Stimulated activated CD8-positive, alpha-beta memory T cell treated with anti-CD3 and anti-CD28 coated beads, Interleukin-15, amount 100 ng/mL, for 4 hours (primary cell): ENCODE results near the gene RAB34.

Source experiments
- DNase-seq, 2 donors: peaks; one replicate each; pipeline ENCODE4 v3.0.0-alpha.2; 2020; ENCODE audit warnings: low read depth in 2 of 2

RAB34 gene

DNA sequence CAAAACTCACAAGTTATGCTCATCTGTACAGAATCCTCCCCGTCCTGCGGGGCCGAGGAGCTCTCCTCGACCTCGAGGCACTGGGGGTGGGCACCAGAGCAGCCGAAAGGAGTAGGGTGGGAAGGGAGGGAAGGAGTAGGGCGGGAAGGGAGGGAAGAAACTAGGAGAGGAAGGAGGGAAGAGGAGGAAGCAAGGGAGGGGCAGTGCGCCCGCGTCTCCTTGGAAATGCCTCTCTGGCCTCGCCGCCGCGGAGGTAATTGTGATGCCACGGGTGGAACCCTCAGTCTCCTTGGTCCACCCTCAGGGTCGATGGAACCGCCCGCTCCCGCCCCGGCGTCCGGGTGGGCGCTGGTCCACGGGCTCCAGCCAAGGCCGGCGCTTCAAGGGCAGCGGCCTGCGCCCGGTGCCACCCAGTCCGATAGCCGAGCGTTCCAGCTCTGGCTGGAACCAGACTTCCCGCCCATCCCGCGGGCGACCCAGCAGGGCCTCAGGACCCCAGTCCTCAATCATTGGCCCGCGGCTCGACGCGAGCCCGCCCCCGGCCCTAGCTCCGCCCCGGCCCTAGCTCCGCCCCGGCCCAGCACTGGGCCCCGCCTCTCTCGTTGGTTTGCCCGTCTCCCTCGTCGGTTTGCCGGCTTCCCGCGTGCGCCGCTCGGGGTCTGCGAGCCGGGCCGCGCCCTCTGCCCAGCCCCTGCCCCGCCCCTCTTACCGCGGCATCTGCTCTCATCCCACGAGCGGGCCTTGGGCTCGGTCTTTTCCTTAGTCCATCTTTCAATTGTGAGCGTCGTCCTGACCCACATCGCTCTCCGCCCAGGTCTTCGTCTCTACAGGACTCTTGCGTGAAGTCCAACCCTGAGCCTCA is 6.6 kb downstream of the RAB34 start:
- DNase-seq: peak; percentile 74 to 75

DNA sequence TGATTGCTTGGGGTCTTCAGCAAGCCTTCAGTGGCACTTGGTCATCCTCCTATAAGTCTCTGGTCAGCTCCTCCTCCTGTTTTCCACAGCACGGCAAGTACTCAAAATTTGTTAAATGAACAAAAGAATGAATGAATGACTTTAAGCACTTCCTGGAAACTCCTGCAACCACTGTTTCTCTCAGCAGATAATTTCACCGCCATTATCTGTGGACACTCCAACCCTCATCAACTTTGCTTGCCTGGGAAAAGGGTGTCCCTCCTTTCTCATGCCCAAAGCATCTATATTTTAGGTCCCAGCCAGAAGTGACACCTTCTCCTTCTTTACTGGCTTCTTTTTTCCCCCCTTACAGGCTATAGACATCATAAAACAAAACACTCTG is 10.3 kb downstream of the RAB34 start:
- no peak for DNase-seq

DNA sequence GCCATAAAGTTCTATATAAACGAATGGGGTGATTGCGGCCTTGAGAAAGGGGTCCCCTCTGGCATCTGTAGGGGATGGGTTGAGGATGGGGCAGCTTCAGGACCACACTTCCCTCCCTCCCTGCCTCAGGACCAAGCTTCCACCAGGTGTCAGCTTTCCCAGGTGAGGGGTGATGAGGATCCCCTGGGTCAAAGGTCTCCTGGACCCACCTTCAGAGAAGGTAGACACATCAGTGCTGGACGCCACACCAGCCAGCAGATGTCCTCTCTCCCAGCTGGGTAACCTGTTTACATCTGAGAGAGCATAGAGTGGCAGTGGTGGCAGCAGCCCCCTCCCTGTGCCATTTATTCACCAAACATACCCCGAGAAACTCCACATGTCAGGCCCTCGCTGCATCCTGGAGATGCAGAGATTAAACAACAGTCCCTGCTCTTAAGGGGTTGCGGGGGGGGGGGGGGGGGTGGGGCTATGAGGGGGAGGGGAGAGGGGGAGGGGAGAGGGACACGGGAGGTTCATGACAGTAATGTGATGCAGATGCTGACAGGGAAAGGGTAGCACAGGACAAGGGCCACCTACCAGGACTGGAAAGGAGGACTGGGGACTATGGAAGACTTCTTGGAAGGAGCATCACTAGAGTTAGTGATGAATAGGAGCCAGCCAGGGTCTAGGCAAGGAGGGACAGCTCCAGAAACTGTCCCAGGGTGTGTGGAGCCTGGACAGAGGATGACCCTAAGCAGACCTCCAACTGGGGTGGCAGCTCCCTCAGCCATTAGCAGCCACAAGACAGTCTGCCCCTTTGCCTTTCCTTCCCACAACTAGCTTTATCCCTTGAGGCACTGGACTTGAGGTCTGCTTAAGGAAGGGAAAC is 11.0 kb downstream of the RAB34 start:
- DNase-seq: no peak

DNA sequence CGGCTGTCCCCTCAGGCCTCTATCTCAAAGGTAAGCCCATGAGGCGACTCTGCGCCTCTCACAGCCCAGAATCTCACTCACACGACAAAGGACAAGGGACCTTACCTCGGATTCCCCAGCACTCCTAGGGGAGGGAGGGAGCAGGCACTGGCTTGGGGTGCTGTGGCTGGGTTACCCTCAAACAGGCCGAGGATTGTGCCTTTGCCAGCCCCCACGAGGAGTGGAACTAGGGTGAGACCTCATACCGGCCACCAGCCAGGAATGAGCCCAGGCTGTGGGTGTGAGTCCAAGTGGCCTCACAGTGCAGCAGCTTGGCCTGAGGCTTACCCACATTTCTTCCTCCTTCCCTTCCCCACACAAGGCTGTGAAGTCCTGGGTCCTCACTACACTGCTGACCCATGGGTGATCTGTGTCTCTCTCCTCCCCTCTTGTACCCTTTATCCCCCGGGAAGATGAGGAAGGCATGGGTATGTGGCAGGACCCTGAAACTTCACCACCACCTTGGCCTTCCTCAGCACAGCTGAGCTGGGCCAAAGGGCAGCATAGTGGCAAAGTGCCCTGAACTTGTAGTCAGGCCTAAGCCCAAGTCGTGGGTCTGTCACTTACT is 11.8 kb downstream of the RAB34 start:
- no peak for DNase-seq

DNA sequence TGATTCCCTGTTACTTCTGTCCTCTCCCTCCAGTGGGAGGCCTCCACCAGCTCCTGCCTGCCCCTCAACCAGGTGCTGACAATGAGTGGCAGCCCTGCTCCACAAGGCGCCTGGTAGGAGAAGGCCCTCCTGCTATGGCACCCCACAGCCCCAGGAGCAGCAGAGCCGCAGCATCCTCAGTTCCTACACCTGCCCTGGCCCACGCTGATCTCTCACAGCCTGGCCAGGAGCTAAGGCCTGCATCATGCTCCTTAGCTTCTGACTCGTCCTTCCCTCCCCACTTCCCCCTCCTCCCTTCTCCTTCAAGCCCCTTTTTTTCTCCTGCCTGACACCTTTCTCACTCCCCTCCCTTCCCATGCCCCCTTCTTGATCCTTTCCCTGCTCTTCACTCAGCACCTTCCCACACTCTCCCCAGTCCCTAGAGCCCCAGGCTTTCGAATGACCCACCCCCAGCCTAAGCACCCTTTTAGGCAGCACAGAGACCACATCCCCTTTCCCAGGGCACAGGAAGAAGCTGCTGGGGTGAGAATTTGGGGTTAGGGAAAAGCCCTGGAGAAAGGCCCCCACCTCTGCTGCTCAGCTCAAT is 12.5 kb downstream of the RAB34 start:
- DNase-seq: no peak

DNA sequence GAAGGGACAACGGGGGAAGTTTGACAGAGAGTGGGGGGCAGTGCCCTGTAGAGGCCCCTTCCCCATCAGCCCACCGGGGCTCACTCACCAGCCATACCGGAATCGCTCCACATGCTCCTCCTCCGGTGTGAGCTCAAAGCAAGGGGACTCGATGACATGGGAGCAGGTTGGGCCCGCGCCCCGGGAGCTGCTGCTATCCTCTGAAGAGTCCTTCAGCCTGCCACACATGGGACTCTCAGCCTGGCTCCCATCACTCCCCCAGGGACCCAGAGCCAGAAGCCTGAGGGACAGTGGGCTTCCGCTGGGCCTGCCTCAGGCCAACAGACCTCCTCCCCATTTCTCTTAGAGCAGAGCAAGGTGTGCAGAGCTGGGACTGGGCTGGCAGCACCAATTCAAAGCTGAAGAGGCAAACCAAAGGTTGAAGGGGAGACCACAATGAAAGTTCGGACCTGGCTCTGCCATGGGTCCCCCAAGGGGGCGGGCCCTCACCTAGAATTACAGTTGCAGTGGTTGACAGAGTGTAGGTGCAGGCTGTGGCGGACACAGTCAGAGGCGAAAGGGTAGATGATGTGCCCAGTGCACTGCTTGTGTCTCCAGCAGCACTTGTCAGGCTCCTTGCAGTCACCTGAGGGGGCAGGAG is 13.3 kb downstream of the RAB34 start:
- no peak for DNase-seq

DNA sequence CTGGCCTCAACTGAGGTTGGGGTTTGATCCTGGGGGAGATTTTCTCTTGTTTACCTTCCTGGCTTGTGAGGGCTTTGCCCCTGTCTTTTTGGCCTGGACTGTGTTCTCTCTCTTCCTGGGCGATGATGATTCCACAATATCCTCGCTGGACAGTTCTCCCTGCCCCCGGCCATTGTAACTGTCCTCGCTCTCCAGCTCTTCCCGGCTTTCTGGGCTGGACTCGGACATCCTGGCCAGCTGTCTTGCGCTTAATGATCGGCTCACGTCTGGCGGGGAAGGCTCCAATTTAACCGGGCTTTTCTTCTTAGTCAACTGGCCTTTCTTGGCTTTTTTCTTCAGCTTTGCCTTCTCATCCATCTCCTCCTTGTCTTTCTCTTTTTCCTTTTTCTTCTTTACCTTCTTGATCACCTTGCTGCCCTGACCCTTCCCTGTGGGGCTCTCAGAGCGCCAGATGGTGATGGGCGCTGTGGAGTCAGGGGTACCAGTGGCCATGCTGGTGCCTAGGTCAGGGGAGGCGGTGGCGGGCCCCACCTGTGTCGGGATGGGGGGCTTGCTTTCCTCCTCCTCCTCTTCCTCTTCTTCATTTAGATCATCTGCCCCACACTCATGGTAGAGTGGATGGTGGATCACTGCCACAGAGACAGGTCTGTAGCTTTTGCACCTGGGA is 14.0 kb downstream of the RAB34 start:
- DNase-seq: no peak

DNA sequence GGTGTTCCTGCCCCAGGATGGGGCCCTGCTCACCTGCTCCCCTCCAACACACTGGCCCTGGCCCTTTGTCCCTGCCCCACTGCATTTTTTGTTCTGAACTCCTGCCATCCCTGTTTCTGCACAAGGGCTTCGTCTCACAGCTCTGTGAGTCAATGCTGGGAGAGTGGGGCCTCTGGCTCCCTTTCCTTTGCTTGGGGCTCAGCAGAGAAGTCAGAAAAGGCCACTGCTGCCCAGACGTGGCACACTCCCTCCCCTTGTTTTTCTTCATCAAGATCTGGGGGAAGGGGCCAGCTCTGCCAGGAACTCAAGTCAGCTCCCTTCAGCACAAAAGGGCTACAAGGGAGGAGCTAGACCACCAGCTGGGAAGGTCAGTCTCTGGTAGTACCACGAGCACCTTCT is 14.9 kb downstream of the RAB34 start:
- no peak for DNase-seq

DNA sequence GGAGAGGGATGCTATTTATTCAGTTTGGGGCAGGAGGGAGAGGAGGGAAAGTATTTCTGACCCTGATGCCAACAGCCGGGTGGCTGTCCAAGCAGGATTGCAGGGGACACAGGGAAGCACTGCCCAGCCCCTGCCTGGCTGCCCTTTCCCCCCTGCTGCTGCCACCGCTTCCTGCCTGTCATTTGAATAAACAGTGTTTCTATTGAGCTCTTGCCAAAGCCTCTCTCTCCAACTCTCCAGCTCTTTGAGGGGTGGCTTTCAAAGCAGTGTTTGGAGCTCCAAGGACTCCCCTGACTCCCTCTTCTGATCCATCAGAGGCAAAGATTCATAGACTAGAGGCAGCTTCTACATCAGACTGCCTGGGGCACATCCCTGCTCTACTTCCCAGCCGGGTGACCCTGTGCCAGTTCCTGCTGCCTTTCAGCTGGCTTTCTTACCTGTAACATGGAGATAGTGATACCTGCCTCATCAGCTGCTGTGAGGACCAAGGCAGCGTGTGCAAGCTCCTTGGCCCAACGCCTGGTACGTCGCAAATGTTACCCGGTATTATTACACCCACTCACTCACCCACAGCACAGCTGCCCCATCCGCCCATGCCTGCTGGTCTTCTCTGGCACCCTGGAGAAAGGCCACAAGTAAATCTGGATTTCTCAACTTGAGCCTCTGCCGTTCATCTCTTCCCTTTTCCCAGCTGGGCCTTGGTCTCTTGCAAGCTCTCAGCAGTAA is 15.5 kb downstream of the RAB34 start:
- DNase-seq: no peak

DNA sequence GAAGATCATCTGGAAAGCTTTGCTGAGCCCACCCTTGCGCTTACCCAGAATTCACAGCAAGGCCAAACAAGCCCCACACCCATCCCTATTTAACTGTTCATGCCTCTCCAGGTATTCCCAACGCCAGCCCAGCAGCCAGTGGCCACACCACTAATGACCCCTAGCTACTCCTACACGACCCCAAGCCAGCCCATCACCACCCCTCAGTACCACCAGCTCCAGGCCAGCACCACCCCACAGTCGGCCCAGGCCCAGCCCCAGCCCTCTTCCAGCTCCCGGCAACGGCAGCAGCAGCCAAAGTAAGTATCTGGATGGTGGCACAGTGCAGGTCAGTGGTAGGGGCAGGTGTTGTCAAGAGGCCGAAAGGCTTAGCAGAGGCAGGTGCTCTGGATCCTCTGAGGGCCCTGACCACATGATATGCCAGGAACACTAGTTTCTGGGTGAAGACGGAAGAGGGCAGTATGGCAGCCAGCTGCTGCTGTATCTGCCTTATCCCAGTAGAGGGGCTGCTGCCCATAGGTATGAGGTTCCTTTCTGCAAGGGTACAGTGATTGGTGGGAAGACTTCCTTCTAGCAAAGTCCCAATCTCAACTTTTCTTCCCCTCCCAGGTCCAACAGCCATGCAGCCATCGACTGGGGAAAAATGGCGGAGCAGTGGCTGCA is 16.7 kb downstream of the RAB34 start:
- no peak for DNase-seq

DNA sequence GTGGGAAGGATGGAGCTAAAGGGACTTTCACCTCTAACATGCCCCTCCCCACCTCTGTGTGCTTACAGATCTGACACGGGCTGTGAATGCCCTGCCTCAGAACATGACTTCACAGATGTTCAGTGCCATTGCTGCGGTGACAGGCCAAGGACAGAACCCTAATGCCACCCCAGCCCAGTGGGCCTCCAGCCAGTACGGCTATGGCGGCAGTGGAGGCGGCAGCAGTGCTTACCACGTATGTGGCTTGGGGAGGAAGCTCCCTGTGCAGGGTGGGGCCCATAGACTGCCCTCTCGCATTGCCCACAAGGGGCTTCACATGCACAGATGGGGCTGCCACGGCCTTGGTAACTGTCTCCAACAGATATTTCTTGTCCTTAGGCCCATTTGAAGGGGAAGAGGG is 17.4 kb downstream of the RAB34 start:
- DNase-seq: no peak

DNA sequence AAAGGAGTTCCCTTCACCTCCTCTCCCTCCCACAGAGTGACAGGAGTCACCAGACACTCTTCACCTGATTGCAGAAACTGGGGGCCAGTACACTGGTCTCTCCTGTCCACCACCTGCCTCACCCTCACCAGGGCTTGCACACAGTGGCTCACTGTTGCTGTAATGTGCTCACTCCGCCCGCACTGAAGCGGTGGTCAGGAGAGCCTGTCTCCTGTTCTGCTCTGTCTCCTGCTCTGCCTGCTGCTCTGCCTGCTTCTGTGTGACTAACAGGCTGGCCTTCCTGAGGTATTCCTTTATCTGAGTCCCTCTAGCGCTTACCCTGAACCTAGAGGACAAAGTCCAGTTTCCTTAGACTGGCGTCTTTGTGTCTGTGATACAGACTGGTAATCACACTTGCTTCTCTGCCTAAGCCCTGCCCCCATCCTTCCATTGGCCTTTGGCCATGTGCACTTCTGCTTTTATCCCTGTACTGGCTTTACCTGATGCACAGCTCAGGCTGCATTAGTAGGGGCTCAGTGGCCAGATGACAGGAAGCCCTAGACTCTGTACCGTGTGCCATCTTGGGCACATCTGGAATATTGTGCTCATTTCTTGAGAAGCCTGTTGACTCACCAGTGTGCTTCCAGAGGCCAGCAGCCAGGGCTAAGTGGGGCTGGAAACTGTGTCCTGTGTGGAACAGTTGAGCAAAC is 19.3 kb downstream of the RAB34 start:
- DNase-seq: no peak

DNA sequence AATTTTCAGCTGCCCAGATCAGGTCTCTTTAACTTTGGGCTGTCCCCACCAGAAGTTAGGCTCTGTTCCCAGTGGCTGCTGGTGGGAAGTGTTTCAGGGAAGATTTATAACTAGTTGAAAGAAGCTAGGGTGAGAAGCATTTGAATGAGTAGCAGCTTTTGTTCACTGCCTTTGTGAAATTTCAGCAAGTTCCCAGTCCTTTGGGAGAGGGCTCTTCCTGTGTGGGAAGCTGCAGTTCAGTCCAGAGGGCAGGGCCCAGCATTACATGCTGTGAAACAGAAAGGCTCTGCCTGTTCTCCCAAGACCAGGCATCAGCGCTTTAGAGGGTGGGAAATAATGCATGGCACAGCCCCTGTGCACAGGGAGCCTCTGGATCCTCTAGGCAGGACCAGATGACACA is 23.8 kb downstream of the RAB34 start:
- no peak for DNase-seq

DNA sequence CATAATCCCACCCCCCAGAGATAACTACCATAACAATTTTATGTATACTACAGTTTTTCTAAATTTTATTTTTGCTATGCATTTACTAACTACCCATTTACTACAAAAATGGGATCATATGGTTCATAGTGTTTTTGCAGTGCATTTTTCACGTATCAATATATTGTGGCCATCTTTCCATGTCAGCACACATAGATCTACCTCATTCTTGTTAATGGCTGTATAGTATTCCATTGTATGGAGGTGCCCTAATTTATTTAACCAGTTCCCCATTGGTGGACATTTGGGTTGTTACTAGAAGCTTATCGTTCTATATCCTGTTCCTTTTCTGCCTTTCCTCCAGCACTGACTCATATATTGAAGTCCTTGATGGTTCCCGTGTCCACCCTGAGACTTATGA is 28.7 kb downstream of the RAB34 start:
- DNase-seq: no peak

DNA sequence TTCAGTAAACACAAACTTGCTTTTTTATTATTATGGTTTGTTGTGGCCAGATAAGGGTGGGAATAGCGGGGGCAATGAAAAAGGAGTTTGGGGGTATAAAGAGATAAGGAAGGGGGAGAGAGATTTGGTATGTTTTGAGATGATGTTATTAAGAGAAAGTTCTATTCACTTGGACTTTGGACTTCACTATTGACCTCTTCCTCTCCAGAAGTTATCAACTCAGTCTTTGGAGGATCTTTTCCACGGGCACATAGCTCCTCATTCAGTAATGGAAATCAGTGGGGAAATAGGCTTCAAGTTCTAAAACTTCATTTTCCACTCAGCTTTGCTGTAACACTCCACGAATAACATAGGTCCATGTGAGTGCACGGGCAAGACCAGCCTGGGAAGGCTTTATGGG is 29.2 kb downstream of the RAB34 start:
- DNase-seq: no peak

DNA sequence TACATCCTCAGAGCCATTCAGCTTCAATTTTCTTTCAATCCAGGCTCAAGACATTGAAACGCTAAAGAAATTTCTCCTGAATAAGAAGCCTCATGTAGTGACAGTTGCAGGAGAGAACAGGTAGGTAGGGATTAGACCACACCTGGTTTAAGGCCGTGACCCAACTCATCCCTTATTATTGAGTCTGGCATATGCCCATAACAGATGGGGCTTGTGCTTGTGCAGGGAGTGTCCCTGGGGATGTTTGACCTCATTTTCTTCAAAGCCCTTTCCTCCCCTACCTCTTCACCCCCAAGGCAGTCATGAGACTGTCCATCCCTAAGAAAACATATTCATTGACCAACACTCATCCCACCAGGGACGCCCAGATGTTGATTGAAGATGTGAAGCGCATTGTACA is 31.4 kb downstream of the RAB34 start:
- DNase-seq: no peak

DNA sequence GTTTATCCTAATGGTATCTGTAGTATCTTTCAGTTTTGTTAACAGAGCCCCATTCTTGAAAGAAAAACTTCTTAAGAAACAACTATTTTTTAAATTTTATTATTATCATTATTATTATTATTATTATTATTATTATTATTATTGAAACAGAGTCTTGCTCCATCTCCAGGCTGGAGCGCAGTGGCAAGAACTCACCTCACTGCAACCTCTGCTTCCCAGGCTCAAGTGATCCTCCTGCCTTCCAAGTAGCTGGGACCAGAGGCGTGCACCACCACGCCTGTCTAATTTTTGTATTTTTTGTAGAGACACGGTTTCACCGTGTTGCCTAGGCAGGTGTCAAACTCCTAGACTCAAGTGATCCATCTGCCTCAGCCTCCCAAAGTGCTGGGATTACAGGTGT is 32.3 kb downstream of the RAB34 start:
- DNase-seq: no peak

DNA sequence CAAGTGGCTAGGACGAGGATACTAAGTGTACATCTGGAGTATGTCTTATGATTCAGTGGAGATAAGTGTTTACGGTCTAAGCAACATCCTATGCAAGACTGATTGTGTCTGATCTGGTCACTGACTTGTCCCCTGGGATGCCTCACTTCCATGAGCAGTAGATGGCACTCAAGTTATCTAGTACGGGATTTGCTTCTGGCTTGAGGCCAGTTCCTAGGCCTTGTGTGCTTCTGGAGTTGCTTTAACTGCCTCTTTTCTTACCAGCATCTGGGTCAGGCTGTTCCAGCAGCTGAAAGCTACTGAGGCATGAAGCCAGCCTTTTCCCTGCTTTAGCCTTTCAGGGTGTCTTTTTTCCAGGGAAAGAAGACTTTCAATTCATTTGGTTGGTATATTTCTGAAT is 32.7 kb downstream of the RAB34 start:
- DNase-seq: no peak

DNA sequence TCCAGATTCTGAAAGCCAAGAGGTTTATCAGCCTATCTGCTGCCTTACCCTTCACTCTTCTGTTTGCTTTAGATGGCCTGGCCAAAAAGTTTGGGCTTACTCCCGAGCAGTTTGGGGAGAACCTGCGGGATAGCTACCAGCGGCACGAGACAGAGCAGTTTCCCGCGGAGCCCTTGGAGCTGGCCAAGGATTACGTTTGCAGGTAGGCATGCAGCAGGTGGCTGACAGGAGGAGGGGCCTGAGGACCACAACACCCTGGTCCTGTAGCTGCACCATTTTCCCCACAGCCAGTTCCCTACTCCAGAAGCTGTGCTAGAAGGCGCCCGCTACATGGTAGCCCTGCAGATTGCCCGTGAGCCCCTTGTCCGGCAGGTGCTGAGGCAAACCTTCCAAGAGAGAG is 35.0 kb downstream of the RAB34 start:
- DNase-seq: no peak
